Measurements from ENCODE around the gene MDC1. TPM values are rescaled to one million over a fixed set of nuclear protein-coding genes. Genes with fewer than 3 reads are reported as not detected.

Gene MDC1
- polyA plus RNA-seq, 5 donors, result 38.7 to 55.3 (median 44.5) TPM

- no peak for DNase-seq
Measured at GRCh38 chr6:30703821-30704220, 13.3 kb downstream of the MDC1 start.

DNA sequence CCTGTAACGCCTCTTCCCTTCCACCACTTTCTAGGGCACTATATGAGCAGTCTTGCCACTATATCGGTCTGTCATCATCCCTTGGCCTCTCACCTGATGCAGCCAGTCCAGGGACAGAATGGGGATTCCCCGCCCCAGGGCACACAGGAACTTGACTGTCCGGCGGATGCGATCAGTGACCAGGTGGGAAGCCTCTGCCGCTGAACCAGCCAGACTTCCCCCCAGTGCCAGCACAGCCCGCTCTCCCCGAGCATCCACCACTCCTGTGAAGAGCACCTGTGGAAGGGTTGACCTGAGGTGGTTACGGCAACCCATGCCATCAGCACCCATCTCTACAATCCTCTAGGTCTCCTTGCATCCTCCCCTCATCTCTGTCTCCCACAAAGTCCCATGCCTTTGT lies 14.1 kb downstream of the MDC1 start:
- DNase-seq, result no peak

- DNase-seq, result no peak
Measured at GRCh38 chr6:30700340-30700739, 16.7 kb downstream of the MDC1 start.

DNA sequence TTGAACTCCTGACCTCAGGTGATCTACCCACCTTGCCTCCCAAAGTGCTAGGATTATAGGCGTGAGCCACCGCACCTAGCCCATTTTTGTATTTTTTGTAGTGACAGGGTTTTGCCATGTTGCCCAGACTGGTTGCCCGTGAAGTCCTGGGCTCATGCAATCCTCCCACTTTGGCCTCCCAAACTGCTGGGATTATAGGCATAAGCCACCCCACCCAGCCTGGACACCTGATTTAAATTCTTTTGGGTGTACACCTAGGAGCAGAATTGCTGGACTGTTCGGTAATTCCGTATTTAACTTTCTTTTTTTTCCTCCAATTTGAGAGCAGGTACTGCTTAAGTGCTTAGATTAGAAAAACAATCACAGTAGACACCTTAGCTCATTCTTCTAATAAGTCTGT lies 20.6 kb downstream of the MDC1 start:
- no peak for DNase-seq

DNA sequence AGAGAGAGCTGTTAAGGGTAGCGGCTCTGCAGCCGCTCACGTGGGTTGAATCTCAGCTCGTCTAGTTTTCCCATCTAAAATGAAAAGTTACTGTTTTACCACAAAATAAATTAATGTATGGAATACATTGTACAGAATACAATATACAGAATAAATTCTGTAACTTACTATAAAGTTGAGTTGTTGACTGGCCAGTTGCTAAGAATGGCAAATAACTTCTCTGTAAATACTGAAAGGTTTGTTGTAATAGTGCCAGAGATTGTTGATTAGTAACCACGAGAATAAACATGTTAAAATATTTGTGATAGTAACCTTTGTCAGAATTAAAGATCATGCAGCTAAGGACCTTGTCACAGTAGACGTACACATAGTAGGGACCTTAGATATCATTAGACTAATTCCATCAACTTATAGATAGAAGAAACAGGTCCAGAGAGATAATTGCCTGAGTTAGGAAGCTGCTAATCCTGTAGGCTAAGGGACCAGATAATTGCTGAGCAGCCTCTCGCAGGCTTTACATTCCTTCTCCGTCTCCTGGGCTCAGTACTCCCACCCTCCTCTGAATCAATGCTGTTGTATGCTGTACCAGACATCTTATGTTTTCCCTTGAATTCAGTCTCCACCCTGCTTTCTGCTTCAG lies 25.8 kb downstream of the MDC1 start:
- DNase-seq, result no peak

DNA sequence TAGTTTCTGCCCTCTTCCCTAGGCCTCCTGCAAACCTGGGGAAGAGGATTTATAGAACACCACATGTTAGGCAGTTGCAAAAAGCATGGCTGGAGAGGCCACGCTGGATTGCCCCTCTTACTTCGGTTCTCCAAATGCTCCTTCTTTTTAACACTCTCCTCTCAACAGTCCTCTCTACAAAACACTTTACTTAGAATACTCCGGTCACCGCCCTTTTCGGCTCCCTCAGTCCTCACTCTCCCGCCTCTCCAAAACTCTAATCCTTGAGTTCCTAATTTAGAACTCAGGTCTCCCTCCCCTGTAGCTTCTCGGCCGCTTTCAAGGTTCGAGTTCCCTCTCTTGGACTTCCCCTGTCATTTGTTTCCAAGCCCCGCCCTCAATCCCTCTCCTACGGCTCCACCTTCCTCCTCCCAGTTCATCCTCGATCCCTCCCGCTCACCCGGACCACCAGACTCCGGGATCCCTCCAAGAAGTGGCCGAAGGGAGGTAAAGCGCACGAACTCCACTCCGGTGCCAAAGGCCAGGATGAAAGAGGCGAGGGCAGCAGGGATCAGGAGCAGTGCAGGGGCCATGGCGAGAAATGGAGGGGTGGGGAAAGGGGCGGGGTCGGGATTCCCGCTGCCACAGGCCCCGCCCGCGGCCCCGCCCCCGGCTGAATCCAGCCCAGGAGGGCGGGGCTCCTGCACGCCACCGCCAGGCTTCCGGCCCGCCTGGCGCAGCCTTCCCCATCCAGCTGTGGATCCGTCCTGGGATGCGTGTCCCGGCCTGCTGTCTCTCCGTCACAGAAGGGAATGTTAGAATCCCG lies 26.5 kb downstream of the MDC1 start, which contains the start of gene NRM:
NRM (minus strand) TSS at position 582 of the 805 bp plus-strand sequence; CDS start at position 572, 10 bp downstream.
- DNase-seq, result peak; percentile 92 to 93

GRCh38 chr6:30689985-30690384 lies 27.1 kb downstream of the MDC1 start:
- no peak for DNase-seq

DNA sequence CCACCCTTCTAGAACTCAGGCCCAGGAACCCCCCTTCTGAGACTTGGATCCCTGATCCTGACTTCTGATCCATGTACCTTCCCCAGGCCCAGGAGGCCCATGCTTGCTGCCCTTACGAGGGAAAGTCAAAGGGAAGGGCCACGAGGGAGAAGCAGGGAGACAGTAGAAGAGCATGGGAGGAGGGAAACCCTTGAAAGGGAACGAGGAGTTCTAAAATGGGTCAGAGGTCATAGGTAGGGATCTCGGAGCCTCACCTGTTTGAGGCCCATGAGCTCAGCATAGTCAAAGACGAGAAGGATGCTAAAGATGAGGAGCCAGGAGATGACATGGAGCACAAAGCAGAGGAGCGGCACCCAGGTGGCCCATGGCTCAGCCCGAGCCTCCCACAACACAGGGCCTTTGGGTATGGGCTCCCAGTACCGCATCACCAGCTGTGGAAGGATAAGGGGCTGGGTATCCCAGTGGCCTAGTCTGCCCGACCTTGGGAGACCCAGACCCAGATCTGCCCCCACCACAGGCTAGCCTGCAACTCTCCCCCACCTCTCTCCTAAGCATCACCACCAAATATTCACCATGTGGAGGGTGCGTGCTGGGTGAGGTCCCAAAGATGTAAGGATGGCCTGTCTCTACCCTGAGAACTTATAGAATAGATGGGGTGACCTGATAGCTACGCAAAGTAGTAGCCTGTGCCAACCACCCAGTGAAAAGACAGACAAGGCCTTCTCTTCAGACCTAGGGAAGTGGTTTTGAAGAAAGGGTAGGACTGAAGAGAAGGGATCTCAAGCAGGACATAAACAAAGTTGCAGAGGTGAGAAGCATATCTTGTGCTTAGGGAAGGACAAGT lies 27.8 kb downstream of the MDC1 start:
- DNase-seq, result no peak

GRCh38 chr6:30688569-30688968 lies 28.5 kb downstream of the MDC1 start:
- DNase-seq, result no peak

- no peak for DNase-seq
Measured at GRCh38 chr6:30687659-30688431, 29.2 kb downstream of the MDC1 start.

DNA sequence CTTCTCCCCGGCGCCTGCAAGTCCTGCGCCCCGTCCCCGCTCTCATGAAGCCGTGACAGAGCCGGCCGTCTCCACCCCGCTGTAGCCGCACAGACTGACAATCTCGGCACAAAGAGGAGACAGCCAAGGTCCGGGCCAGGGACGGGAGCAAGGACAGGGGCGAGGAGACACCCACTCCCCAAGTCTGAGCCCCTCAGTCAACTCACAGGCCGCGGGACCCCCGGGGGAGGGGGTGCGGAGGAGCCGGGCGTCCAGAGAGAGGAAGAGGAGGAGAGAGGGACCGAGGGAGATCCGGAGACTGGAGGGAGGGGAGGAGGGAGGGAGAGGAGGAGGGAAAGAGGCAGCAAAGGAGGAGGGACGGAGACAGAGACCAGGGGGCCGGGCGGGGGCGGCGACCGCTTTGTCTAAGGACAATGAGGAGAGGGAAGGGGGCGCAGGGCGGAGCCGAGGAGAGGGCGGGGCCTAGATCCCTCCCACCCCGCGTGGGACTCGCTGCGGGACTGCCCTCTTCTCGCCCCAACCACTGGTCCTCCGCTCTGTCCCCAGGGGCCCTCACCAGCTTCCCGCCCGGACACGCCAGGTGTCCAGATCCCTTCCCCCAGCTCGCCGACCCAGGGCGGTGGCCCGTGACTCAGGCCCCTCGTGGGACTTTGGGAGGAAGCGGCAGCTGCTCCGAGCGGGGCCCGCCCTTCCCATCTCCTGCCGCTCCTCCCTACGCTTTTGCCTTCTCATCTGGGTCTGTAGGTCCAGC lies 30.0 kb downstream of the MDC1 start:
- peak; percentile 91 to 92 for DNase-seq

- no peak for DNase-seq
Measured at GRCh38 chr6:30686009-30686907, 30.8 kb downstream of the MDC1 start, which contains the start of gene PPP1R18. PPP1R18 (minus strand) TSS chr6:30686645; CDS start chr6:30686018, 627 bp downstream.

- no peak for DNase-seq
Measured at GRCh38 chr6:30685157-30686008, 31.7 kb downstream of the MDC1 start.

DNA sequence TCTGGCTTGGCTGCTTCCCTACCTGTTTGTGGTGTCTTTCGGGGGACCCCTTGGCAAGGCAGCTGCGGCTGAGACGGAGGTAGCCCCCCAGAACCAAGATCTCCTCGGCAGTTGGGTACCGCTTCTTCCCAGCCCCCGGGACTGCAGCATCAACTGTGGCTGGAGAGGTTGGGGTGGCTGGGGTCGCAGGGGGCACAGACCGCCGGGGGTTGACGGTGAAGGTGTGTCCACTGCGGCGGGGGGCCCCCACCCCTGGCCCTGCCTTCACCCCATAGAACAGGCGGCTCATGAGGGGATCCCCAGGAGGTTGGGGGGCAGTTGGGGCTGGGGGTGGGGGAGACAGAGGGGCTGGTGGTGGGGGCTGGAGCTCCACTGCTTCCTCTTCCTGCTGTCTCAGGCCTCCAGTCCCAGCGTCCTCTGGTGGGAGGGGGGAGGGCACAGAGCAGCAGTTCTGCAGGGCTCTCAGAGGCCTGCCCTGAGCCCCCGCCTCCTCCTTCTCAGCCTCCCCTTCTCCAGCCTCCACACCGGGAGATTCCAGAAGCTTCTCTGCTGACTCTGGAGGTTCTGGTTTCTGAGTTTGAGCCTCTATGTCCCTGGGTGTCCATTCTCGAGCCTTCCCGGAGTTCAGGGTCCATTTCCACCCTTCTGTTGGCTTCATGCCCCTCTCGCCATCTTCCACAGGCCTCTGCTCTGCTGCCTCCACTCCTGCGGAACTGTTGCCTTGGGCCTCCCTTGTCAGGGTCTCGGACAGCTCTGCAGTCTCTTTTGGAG lies 32.5 kb downstream of the MDC1 start:
- no peak for DNase-seq

DNA sequence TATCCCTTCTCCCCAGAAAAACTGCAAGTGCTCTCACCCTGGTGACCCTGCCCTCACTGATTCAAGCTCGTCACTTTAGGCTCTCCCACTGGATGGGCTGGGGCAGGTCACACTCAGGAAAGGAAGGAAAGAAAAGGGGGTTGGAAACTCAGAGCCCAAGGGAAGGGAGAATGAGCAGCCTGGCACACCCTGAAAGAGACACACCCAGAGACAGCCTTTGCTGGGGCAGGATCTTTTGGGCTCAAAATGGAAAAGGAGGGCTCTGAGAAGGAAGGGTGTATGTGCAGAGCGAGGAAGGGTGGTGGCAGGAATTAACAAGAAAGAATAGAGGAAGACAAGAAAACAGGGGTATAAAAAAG lies 33.1 kb downstream of the MDC1 start:
- DNase-seq, result no peak

GRCh38 chr6:30683183-30683979 lies 33.7 kb downstream of the MDC1 start:
- no peak for DNase-seq

Data from right lung (tissue), 5 donors.